ENCODE measurements around the gene PJA1.

PJA1 gene

DNA sequence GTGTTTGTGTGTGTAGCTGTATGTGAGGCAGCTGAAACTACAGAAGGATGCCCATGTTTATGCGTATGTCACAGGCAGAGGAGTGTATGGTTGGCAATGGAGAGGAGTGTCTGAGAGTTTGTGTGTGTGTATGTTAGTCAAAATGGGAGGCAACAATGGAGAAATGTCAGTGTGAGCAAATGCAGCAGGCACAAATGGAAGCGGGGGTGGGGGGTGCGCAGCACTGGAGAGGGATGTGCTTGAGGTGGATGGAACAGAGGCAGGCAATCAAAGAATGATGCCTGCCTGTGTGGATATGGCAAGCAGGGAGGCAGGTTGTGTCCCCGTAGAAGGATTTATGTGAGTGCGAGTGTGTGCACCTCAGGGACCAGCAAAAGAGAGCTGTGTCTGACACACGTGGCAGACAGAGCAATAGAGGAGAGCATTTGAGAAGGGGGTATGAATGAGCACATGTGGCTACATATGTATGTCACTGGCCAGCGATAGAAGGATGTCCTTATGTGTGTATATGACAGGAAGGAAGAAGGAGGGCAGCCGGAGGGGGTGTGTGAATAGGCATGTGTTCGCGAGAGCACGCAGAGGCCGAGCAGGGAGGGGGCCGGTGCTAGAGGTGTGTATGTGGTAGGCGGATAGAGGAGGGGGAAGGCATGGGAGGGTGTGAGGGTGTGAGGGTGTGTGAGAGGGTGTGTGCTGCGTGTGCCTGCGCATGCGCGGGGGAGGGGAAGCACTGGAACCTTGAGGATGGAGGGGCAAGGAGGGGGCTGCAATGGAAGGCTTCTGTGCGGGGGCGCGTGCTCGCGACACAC lies 1.1 kb downstream of the PJA1 start:
- peak; percentile 63 for DNase-seq (ENCODE audit: low spot score)

- peak; percentile 0 for DNase-seq (ENCODE audit: low spot score)
Measured at GRCh38 chrX:69162361-69162865, 2.8 kb downstream of the PJA1 start.

DNA sequence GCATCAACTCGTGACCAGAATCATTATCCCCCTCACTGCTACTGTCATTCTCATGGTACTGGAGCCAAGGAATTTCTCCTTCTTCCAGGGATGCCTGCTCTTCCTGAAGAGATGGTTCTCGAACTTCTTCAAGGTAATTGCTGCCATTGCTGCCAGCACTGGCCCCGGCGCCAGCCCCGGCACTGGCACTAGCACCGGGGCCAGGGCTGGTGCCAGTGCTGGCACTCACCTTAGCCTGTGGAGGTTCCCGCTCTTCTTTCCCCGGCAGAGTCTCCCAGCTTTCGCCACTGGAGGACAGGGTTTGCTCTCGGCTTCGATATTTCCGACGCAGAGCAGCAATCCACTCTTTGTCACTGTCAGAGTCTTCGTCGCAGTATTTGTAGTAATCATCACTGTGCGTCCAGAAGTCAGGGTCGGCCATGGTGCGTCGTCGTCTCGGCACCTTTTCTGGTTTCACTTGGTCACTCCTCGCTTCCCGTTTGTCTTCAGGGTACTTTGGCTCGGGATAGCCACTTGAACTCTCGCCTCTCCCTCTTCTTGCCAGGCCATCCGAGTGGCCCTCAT lies 3.4 kb downstream of the PJA1 start:
- no peak for DNase-seq (ENCODE audit: low spot score)

- no peak for DNase-seq (ENCODE audit: low spot score)
Measured at GRCh38 chrX:69161371-69161770, 3.9 kb downstream of the PJA1 start.

GRCh38 chrX:69158166-69158980 lies 6.9 kb downstream of the PJA1 start:
- DNase-seq (ENCODE audit: low spot score), result peak; percentile 7

- no peak for DNase-seq (ENCODE audit: low spot score)
Measured at GRCh38 chrX:69156638-69157037, 8.6 kb downstream of the PJA1 start.

DNA sequence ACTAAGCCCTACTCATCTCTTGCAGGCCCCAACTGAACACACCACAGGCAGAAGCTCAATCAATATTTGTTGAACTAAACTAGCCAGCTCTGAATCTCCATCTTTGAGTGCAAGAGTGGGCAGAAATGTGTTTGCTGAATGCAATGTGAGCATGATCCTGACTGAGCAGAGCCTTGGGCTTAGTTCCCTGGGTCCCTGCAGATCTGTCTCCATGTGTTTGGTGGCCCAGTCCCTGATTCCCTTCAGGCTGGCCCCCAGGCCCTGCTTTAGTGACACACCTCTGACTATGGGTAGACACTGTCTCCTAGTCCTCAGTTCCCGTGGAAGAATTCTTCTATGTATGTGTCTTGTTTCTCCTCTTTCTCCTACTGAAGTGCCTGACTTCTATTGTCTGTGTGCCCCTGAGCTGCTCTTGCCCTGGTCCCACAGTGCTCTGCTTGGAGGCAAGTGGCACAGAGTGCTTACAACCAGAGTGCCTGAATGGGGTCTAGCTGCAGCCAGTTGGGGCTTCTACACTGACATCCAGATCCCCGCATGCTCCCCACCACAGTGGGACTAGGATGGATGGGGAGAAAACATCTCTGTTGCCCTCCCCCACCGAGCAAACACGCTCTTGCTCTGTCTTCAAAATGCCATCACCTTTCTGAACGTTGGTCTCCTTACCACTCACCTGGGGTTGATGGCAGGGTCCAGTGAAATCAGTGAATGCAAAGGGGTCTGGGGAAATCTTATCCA lies 9.3 kb downstream of the PJA1 start:
- no peak for DNase-seq (ENCODE audit: low spot score)

DNA sequence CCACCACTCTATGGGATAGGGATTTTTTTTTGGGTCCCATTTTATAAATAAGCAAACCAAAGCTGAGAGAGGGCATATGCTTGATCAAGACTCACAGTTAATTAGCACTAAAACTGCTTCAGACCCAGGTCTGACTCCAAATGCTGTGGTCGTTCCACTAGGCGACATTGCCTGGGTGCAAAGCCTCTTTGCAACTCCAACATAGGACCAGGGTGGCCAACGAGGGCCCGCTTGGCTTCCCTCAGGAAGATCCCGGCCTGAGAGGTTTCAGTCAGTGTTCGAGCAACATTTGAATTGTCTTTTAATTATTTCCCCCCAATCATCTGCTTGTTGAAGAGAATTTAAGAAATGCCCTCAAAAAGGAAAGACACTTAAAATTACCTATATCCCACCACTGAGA lies 11.2 kb downstream of the PJA1 start:
- DNase-seq (ENCODE audit: low spot score), result no peak

DNA sequence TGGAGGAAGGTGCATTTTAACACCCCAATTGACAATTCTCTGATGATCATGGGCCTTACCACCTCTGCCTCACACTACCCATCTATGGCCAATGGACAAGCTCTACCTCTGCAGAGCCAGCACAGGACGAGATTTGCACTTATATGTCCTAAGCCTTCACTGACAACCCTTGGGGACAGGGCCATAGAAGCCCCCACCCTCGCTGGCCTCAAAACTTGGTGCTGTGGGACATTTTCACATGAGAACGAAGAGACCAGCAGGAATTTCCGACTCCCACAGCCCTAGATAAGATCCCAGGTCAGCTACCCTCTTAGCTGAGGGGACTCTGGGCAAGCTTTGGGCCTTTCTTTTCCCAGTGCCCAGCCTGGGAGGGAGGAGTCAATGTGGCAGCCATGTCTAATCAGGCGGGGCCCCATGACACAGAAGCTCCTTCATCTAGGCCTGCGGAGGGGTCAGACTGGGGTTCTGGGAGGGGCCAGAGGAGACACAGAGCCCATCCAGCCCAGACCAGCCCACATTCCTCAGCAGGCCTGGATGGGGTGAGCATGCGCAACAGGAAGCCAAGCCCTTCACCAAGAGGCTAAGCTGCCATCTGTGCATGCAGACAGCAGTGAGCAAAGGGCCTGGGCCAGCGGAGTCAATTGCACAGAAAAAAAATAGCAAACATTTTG lies 12.1 kb downstream of the PJA1 start:
- no peak for DNase-seq (ENCODE audit: low spot score)

- no peak for DNase-seq (ENCODE audit: low spot score)
Measured at GRCh38 chrX:69152417-69152841, 12.8 kb downstream of the PJA1 start.

- no peak for DNase-seq (ENCODE audit: low spot score)
Measured at GRCh38 chrX:69151866-69152284, 13.4 kb downstream of the PJA1 start.

- DNase-seq (ENCODE audit: low spot score), result no peak
Measured at GRCh38 chrX:69150281-69150960, 14.8 kb downstream of the PJA1 start.

DNA sequence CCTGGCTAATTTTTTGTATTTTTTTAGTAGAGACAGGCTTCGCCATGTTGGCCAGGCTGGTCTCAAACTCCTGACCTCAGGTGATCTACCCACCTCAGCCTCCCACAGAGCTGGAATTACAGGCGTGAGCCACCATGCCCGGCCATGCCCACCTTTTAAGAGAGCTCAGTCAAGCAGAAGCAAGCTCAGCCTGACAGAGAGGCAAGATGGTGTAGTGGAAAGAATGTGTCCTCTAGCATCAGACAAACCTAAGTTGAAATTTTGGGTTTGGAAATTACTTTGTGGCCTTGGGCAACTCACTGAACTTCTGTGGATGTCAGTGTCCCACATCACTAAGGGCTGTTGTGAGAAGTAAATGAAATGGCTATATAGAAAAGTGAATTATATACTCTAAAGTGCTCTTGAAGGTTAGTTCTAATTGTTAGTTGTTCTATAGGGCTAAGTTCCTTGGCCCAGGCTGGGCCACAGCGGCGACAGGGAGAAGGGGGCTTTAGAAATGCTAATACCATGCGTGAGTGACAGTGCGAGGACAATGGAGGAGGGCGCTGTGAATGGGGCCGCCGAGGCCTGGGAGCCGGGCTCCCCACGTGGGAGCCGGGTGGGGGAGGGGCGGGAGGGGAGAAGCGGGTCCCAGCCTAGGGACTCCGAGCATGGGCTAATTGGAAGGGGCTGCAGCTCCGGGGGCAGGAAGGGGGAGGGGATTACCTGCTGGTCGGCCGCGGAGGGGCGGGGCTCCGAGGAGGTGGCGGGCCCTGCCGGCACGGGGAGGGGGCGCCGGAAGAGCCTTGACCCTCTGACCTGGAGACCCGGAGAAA lies 15.6 kb downstream of the PJA1 start:
- DNase-seq (ENCODE audit: low spot score), result no peak

DNA sequence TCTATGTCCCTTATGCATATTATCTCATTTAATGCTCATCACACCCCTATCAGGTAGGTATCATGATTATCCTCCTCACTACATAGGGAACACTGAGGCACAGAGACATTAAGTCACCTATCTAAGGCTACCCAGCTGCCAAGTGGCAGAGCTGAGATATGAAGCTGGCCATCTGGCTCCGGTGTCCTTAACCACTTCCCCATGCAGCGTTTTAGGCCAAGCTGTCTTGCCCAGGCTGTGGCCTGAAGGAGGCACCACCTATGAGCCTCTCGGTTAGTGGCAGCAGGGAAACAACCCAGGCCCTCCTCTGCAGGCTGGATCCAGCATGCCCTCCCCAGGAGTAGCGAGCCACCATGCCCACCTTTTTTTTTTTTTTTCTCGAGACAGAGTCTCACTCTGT lies 16.3 kb downstream of the PJA1 start:
- no peak for DNase-seq (ENCODE audit: low spot score)

- DNase-seq (ENCODE audit: low spot score), result no peak
Measured at GRCh38 chrX:69146739-69147138, 18.5 kb downstream of the PJA1 start.

DNA sequence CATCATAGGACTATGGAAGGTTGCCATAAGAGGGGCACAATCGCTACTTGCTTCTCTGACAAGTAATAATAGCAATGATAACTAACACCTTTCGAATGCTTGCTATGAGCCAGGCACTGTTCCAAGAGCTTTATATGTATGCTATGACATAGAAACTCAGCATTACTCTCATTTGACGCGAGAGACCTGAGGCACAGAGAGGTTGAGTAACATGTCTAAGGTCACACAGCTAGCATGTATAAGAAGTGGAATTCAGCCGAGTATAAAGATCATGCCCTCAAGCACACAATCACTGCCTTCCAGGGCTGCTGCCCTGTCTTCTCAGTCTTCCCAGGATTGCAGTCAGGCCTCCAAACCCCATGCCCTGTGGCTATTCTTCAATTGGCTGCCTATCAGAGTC lies 19.5 kb downstream of the PJA1 start:
- no peak for DNase-seq (ENCODE audit: low spot score)

DNA sequence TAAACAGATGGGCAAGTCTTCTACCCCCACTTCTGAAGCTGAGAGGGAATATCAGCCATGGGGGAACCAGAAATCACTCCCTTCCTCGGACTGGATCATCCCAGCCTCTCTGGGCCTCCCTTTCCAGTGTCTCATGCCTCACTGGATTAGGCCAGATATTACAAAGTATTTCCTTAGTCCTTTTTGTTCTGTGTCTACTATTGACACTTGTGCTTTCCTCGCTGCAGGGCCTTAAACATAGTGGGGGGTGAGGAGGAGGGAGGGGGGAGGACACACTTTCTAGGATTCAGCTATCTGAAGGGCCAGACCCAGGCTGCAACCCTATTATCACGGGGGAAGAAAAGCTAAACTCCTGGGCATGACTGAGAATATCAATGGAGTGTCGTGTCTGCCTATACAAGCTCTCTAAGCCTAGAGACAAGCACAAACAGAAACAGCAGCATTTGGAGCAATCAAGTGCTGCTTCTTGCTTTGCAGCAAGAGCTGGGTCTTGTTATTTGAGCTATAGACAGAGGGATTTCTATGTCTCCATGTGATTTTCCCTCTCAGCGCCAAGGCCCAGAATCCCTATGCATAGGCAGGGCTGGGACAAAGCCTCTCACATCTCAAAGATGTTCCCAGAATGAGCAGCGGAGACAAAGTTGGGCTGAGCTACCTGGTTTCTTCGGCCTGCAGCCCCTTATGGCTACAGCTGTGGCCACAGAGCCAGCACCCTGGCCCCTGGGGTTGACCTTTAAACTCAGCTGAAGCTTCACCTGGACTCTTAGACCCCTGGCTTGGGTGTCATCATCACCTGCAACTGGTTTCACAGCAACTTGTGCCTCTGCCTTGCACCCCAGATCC lies 20.2 kb downstream of the PJA1 start:
- DNase-seq (ENCODE audit: low spot score), result no peak

DNA sequence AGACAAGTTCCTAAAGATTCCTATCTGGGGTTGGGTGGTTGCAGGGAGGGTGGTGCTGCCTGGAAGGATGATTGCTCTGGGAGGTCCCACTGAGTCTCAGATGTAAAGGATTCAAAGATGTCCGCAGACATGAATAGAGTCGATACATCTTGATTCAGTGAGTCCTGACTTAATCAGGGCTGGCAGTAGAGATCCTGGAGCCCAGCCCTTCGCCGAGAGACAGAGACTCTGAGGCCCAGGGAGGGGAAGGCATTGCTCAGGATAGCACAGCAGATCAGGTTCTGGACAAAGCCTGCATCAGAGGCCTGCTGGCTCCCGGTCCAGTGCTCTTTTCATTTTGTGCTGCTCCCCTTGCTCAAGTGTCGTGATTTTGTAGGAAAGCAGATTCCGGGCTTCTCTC lies 21.7 kb downstream of the PJA1 start:
- DNase-seq (ENCODE audit: low spot score), result no peak
